Activated CD8-positive, alpha-beta memory T cell treated with anti-CD3 and anti-CD28 coated beads for 48 hours (primary cell): ENCODE data around the gene PADI2.

ENCODE experiments used
- DNase-seq, 3 experiments: peaks; one replicate each; pipeline ENCODE4 v3.0.0-alpha.2; 2020; ENCODE audit warnings: low read depth in 2 of 3, low spot score in 2 of 3

Gene PADI2

GRCh38 chr1:17024721-17025120 lies 94.5 kb downstream of the PADI2 start:
- DNase-seq: no peak

GRCh38 chr1:17023573-17023972 lies 95.7 kb downstream of the PADI2 start:
- DNase-seq: no peak

- DNase-seq: no peak
These were observed 96.1 kb downstream of the PADI2 start for GRCh38 chr1:17023102-17023501.

GRCh38 chr1:17021896-17022295 lies 97.4 kb downstream of the PADI2 start:
- no peak for DNase-seq

DNA sequence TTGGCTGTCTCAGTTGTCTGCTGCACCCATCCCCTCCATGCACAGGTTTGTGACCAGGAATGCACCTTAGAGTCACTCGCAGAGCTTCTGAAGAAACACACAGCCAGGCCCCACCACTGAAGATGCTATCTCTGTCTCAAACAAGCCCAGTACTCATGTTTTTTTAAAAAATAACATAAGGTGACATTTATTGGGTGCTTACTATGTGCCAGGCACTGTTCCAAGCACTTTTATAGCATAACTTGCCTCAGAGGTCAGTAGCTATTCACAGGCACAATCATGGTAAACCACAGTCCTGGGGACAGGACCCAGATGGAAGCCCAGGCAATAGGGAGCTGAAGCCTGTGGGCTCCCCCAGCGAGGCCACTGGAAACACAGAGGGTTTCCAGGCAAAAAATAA lies 98.7 kb downstream of the PADI2 start:
- DNase-seq: no peak

GRCh38 chr1:17018849-17019248 lies 100.4 kb downstream of the PADI2 start:
- DNase-seq: no peak

- DNase-seq: no peak
These were observed 101.8 kb downstream of the PADI2 start for GRCh38 chr1:17017435-17017834.
